IMR-90 (cell line): ENCODE measurements around the gene SLC35F6. TPM values are rescaled to one million over a fixed set of nuclear protein-coding genes. Genes with fewer than 3 reads are reported as not detected.

Source experiments
- ATAC-seq: fragments of 200-7000 bp; cut with Tn5 transposase; 2 replicates; pipeline ENCODE4 v1.9.1; 2020; ENCODE audit warnings: low read depth, mild to moderate bottlenecking, moderate library complexity
- BruUV-seq: library from RNA; stranded (reverse); fragments of 400-500 nt; replicated peaks from 2 replicates; lab custom pipeline; 2021; lab: Mats Ljungman, UMichigan
- CTCF ChIA-PET: fragments of 300-600 bp; formaldehyde crosslinking; extraction: SDS; loops from one replicate; lab custom pipeline; 2021; ENCODE audit warnings: antibody characterized with exemption; lab: Yijun Ruan, JAX
- POLR2A ChIA-PET: fragments of 300-600 bp; sonication (Branson Sonifier 250); formaldehyde crosslinking; loops from one replicate; lab custom pipeline; 2022; ENCODE audit warnings: antibody characterized with exemption; ENCODE audit not compliant: unreplicated experiment; lab: Charles Lee
- DNase-seq: peaks from one replicate; pipeline ENCODE4 v3.0.0; 2013
- H2AFZ ChIP-seq: replicated peaks from 2 replicates; pipeline ENCODE3; 2013; ENCODE audit warnings: low read length, mild to moderate bottlenecking; ENCODE audit not compliant: poor library complexity
- H2AK5ac ChIP-seq: 2 replicates; pipeline ENCODE4 v1.6.1; 2013; ENCODE audit warnings: low read depth, low read length, inconsistent platforms
- H2AK9ac ChIP-seq: replicated peaks from 2 replicates; pipeline ENCODE3; 2013; ENCODE audit warnings: mild to moderate bottlenecking, low read depth, low read length, moderate library complexity; ENCODE audit not compliant: poor library complexity
- H2BK120ac ChIP-seq: 2 replicates; pipeline ENCODE4 v1.6.1; 2013; ENCODE audit warnings: low read depth, low read length, inconsistent platforms
- H2BK15ac ChIP-seq: 3 replicates; pipeline ENCODE4 v1.6.1; 2013; ENCODE audit warnings: low read depth, low read length, inconsistent platforms
- H2BK20ac ChIP-seq: 2 replicates; pipeline ENCODE4 v1.6.1; 2013; ENCODE audit warnings: low read depth, mild to moderate bottlenecking, inconsistent platforms, low read length, moderate library complexity
- H2BK5ac ChIP-seq: 2 replicates; pipeline ENCODE4 v1.6.1; 2013; ENCODE audit warnings: mild to moderate bottlenecking, low read depth, low read length, inconsistent platforms; ENCODE audit not compliant: poor library complexity, severe bottlenecking
- H3K14ac ChIP-seq: replicated peaks from 2 replicates; pipeline ENCODE4 v1.6.1; 2013; ENCODE audit warnings: low read depth, low read length, inconsistent platforms
- H3K18ac ChIP-seq: 2 replicates; pipeline ENCODE4 v1.6.1; 2013; ENCODE audit warnings: low read depth, low read length, control low read depth
- H3K23ac ChIP-seq: 2 replicates; pipeline ENCODE4 v1.6.1; 2013; ENCODE audit warnings: low read depth, low read length, inconsistent platforms
- H3K27ac ChIP-seq: 2 replicates; pipeline ENCODE4 v1.5.1; 2013; ENCODE audit warnings: mild to moderate bottlenecking, control low read depth, low read length; ENCODE audit not compliant: insufficient read depth
- H3K27me3 ChIP-seq: 2 replicates; pipeline ENCODE4 v1.6.1; 2013; ENCODE audit warnings: low read length; ENCODE audit not compliant: control insufficient read depth, insufficient read depth
- H3K36me3 ChIP-seq: 2 replicates; pipeline ENCODE4 v1.6.1; 2013; ENCODE audit warnings: low read length, mixed read lengths; ENCODE audit not compliant: control insufficient read depth, insufficient read depth
- H3K4ac ChIP-seq: 2 replicates; pipeline ENCODE4 v1.6.1; 2013; ENCODE audit warnings: low read depth, low read length, inconsistent platforms
- H3K4me1 ChIP-seq: 2 replicates; pipeline ENCODE4 v1.6.1; 2013; ENCODE audit warnings: low read length, mixed read lengths; ENCODE audit not compliant: control insufficient read depth, insufficient read depth
- H3K4me2 ChIP-seq: 2 replicates; pipeline ENCODE4 v1.6.1; 2013; ENCODE audit warnings: low read depth, mild to moderate bottlenecking, control low read depth, low read length, moderate library complexity
- H3K4me3 ChIP-seq: 2 replicates; pipeline ENCODE4 v1.5.1; 2013; ENCODE audit warnings: low read depth, mild to moderate bottlenecking, control low read depth, low read length, moderate library complexity; ENCODE audit not compliant: insufficient read depth
- H3K56ac ChIP-seq: 2 replicates; pipeline ENCODE4 v1.6.1; 2013; ENCODE audit warnings: low read length, inconsistent platforms; ENCODE audit not compliant: insufficient read depth; ENCODE audit errors: extremely low read depth
- H3K79me1 ChIP-seq, 2 experiments: 2 replicates each; pipeline ENCODE4 v1.6.1; 2013; ENCODE audit warnings: low read length in 2 of 2, inconsistent platforms in 1 of 2, low read depth in 1 of 2
- H3K9ac ChIP-seq: 2 replicates; pipeline ENCODE4 v1.6.1; 2013; ENCODE audit warnings: low read depth, low read length, control low read depth
- H3K9me1 ChIP-seq: 2 replicates; pipeline ENCODE4 v1.6.1; 2013; ENCODE audit warnings: low read length, inconsistent platforms; ENCODE audit not compliant: insufficient read depth
- H3K9me3 ChIP-seq: 2 replicates; pipeline ENCODE4 v1.6.1; 2013; ENCODE audit warnings: low read length; ENCODE audit not compliant: control insufficient read depth, insufficient read depth
- H4K20me1 ChIP-seq: 2 replicates; pipeline ENCODE4 v1.6.1; 2013; ENCODE audit warnings: low read length, inconsistent platforms; ENCODE audit not compliant: insufficient read depth
- H4K5ac ChIP-seq: 2 replicates; pipeline ENCODE4 v1.6.1; 2013; ENCODE audit warnings: mild to moderate bottlenecking, low read depth, low read length, control low read depth
- H4K8ac ChIP-seq, 2 experiments: 2 replicates each; pipeline ENCODE4 v1.6.1; 2013; ENCODE audit warnings: low read depth in 2 of 2, low read length in 2 of 2, control low read depth in 1 of 2, inconsistent platforms in 1 of 2
- H4K91ac ChIP-seq: 2 replicates; pipeline ENCODE4 v1.6.1; 2013; ENCODE audit warnings: low read depth, low read length, inconsistent platforms; ENCODE audit not compliant: insufficient read depth
- BHLHE40 ChIP-seq: fragments of 150-350 bp; IDR thresholded peaks from 2 replicates; pipeline ENCODE4 v1.6.1; 2016; ENCODE audit warnings: mild to moderate bottlenecking, low read depth, low read length
- CEBPB ChIP-seq: IDR thresholded peaks from 2 replicates; pipeline ENCODE4 v1.6.1; 2012; ENCODE audit warnings: low read depth, low read length, improper control_type of control experiment
- CHD1 ChIP-seq: IDR thresholded peaks from 2 replicates; pipeline ENCODE4 v1.6.1; 2012; ENCODE audit warnings: low read depth, low read length, improper control_type of control experiment
- CTCF ChIP-seq: conservative IDR thresholded peaks from 2 replicates; pipeline ENCODE4 v1.5.1; 2012; ENCODE audit warnings: mild to moderate bottlenecking, low read depth, low read length, improper control_type of control experiment
- ELK1 ChIP-seq: fragments of 150-350 bp; IDR thresholded peaks from 2 replicates; pipeline ENCODE4 v1.6.1; 2016; ENCODE audit warnings: low read depth, mild to moderate bottlenecking, low read length, moderate library complexity, borderline replicate concordance
- FOS ChIP-seq: fragments of 150-350 bp; IDR thresholded peaks from 2 replicates; pipeline ENCODE4 v1.6.1; 2016; ENCODE audit warnings: low read depth, low read length
- MAFK ChIP-seq: IDR thresholded peaks from 2 replicates; pipeline ENCODE4 v1.6.1; 2012; ENCODE audit warnings: low read depth, low read length, improper control_type of control experiment
- MAZ ChIP-seq: IDR thresholded peaks from 2 replicates; pipeline ENCODE4 v1.6.1; 2012; ENCODE audit warnings: low read depth, mild to moderate bottlenecking, low read length, improper control_type of control experiment, moderate library complexity, borderline replicate concordance
- MXI1 ChIP-seq: IDR thresholded peaks from 2 replicates; pipeline ENCODE4 v1.6.1; 2012; ENCODE audit warnings: low read depth, mild to moderate bottlenecking, low read length, moderate library complexity, borderline replicate concordance
- NFE2L2 ChIP-seq: fragments of 150-350 bp; IDR thresholded peaks from 2 replicates; pipeline ENCODE4 v1.6.1; 2016; ENCODE audit warnings: low read depth, mild to moderate bottlenecking, low read length
- POLR2A ChIP-seq: IDR thresholded peaks from 2 replicates; pipeline ENCODE4 v1.6.1; 2012; ENCODE audit warnings: mild to moderate bottlenecking, low read depth, low read length
- RAD21 ChIP-seq: IDR thresholded peaks from 2 replicates; pipeline ENCODE4 v1.6.1; 2012; ENCODE audit warnings: low read length, improper control_type of control experiment
- RCOR1 ChIP-seq: IDR thresholded peaks from 2 replicates; pipeline ENCODE4 v1.6.1; 2012; ENCODE audit warnings: mild to moderate bottlenecking, low read length, improper control_type of control experiment; ENCODE audit not compliant: insufficient replicate concordance
- RFX5 ChIP-seq: IDR thresholded peaks from 2 replicates; pipeline ENCODE4 v1.8.0; 2012; ENCODE audit warnings: low read depth, mild to moderate bottlenecking, low read length, moderate library complexity
- SMC3 ChIP-seq: fragments of 150-350 bp; IDR thresholded peaks from 2 replicates; pipeline ENCODE4 v1.6.1; 2016; ENCODE audit warnings: low read depth, mild to moderate bottlenecking, antibody characterized with exemption, low read length, moderate library complexity
- USF2 ChIP-seq: fragments of 150-350 bp; IDR thresholded peaks from 2 replicates; pipeline ENCODE4 v1.6.1; 2017; ENCODE audit warnings: mild to moderate bottlenecking, antibody characterized with exemption, low read length, low read depth
- WGBS, 2 experiments: methylation state at CpG; one replicate each; pipeline versions ENCODE4 v1.1.5 to v1.1.7; 2013; ENCODE audit warnings: missing lambda C conversion rate in 2 of 2; ENCODE audit not compliant: insufficient read length in 1 of 2; ENCODE audit errors: extremely low coverage in 2 of 2; 5-methylcytosine and 5-hydroxymethylcytosine counted together
- dilution Hi-C: fragments of 300-500 bp; cut with HindIII; formaldehyde crosslinking; loops from one replicate; pipeline ENCODE4 v1.14.3; 2018; ENCODE audit warnings: low sequenced_read_pairs; ENCODE audit not compliant: unreplicated experiment
- in situ Hi-C: fragments of 300-500 bp; cut with MboI; formaldehyde crosslinking; loops from 3 replicates; pipeline ENCODE4 v1.14.3; 2019; ENCODE audit warnings: low sequenced_read_pairs, inconsistent platforms, mixed read lengths
- intact Hi-C: fragments of 100-400 bp; cut with micrococcal nuclease; formaldehyde crosslinking; loops from 2 replicates; pipeline ENCODE4 v1.10.0; 2022
- polyA plus RNA-seq, 3 experiments: library from polyadenylated mRNA; depleted of rRNA; stranded (reverse); fragments of >200 nt; gene quantifications; 2 replicates each; pipeline ENCODE4 v1.2.3, GENCODE V29; 2012; ENCODE audit warnings: low replicate concordance in 1 of 3
- total RNA-seq: library from RNA; depleted of rRNA; stranded (reverse); fragments of >200 nt; gene quantifications from 2 replicates; pipeline ENCODE4 v1.2.3, GENCODE V29; 2012

The SLC35F6 gene
- total and polyA plus RNA-seq, 2 of the 4 experiments (the other 2 are of a cell fraction): 19.1 to 30.6 TPM

GRCh38 chr2:26776195-26776800 is 12.2 kb downstream of the SLC35F6 start:
- H3K4me1 ChIP-seq: peaks cover 12% of the 10 kb centered on the region
- H4K20me1 ChIP-seq: peaks cover 45% of the 10 kb centered on the region
- no peak overlapping the region for H2AK9ac ChIP-seq
- no peak overlapping the region for H2AK5ac ChIP-seq
- no peak overlapping the region for H3K4me2 ChIP-seq
- peaks cover 61% of the 10 kb centered on the region for H3K36me3 ChIP-seq
- H4K8ac ChIP-seq: no peak overlapping the region
- H3K9me3 ChIP-seq: no peaks in the 10 kb centered on the region
- no peak overlapping the region for H2BK20ac ChIP-seq
- H3K9ac ChIP-seq: no peak overlapping the region
- H3K9me1 ChIP-seq: peaks cover 31% of the 10 kb centered on the region
- H3K14ac ChIP-seq: no peak overlapping the region
- ATAC-seq (no peak), DNase-seq (no peak)
- H4K91ac ChIP-seq: no peak overlapping the region
- no peak overlapping the region for H3K23ac ChIP-seq
- H3K18ac ChIP-seq: no peak overlapping the region
- no peak overlapping the region for H4K5ac ChIP-seq
- H3K27me3 ChIP-seq: no peaks in the 10 kb centered on the region
- WGBS, 2 experiments: 84% methylated on average over 3 of the region's 5 CpGs; no CpG with 5 or more reads in 1 of the 2 experiments
- H3K79me1 ChIP-seq: peaks cover 31 to 50% of the 10 kb centered on the region in 2 experiments
- ChIA-PET POLR2A (no interaction called here), CTCF (no interaction called here)
- dilution Hi-C loops: no loop called here
- TF ChIP-seq USF2 (no peak), SMC3 (no peak), MAFK (no peak), RCOR1 (no peak), FOS (no peak), RAD21 (no peak), CEBPB (no peak), MXI1 (no peak), MAZ (no peak), POLR2A (no peak), CTCF (no peak), BHLHE40 (no peak), NFE2L2 (no peak), ELK1 (no peak), CHD1 (no peak), RFX5 (no peak)
- no peak overlapping the region for H2BK120ac ChIP-seq
- in situ Hi-C loops: no loop called here
- H3K4me3 ChIP-seq: no peak overlapping the region
- no peak overlapping the region for H2BK15ac ChIP-seq
- intact Hi-C loops: no loop called here
- H3K4ac ChIP-seq: no peak overlapping the region
- no TSS peak for BruUV-seq
- no peak overlapping the region for H2BK5ac ChIP-seq
- no peak overlapping the region for H2AFZ ChIP-seq
- H3K56ac ChIP-seq: no peak overlapping the region
- H3K27ac ChIP-seq: no peak overlapping the region
